Transverse colon (tissue), 4 donors: Measurements from ENCODE around the gene RASGEF1C. TPM values are rescaled to one million over a fixed set of nuclear protein-coding genes. Genes with fewer than 3 reads are reported as not detected.

Experiments used
- DNase-seq: peaks from one replicate; pipeline ENCODE4 v3.0.0-alpha.2; 2019
- H3K27ac ChIP-seq, 4 donors: fragments of 200-600 bp; sonication (generic); 2 replicates each; pipeline ENCODE4 v1.5.1; 2016 to 2018; ENCODE audit warnings: inconsistent platforms in 4 of 4
- H3K27me3 ChIP-seq: fragments of 200-600 bp; sonication (generic); 2 replicates; pipeline ENCODE4 v1.5.1; 2017; ENCODE audit warnings: inconsistent platforms
- H3K36me3 ChIP-seq, 4 donors: fragments of 200-600 bp; sonication (generic); 2 replicates each; pipeline ENCODE4 v1.5.1; 2017 to 2019; ENCODE audit warnings: inconsistent platforms in 4 of 4
- H3K4me1 ChIP-seq, 4 donors: fragments of 200-600 bp; sonication (generic); 2 replicates each; pipeline ENCODE4 v1.5.1; 2017 to 2020; ENCODE audit warnings: inconsistent platforms in 4 of 4
- H3K4me3 ChIP-seq, 4 donors: fragments of 200-600 bp; sonication (generic); 1 replicate in 1 of 4; 2 replicates in 3 of 4; pipeline versions ENCODE4 v1.5.1 to v1.6.1; 2017 to 2019; ENCODE audit warnings: inconsistent platforms in 4 of 4
- H3K9me3 ChIP-seq, 2 donors: fragments of 200-600 bp; sonication (generic); 2 replicates each; pipeline ENCODE4 v1.5.1; 2017 to 2019; ENCODE audit warnings: inconsistent platforms in 2 of 2
- CTCF ChIP-seq, 5 experiments: fragments of 200-600 bp in 3 of 5; fragments of 450-650 bp in 2 of 5; sonication (generic) in 3 of 5; IDR thresholded peaks; 1 replicate in 2 of 5; 2 replicates in 3 of 5; pipeline ENCODE4 v1.5.1; 2016 to 2017; ENCODE audit warnings: antibody characterized with exemption in 5 of 5, inconsistent platforms in 3 of 5, mild to moderate bottlenecking in 2 of 5, moderate library complexity in 1 of 5
- EP300 ChIP-seq: sonication (generic); formaldehyde crosslinking; IDR thresholded peaks from one replicate; pipeline ENCODE4 v1.6.1; 2017; ENCODE audit warnings: antibody characterized with exemption, low read depth
- POLR2A ChIP-seq: fragments of 450-650 bp; IDR thresholded peaks from one replicate; pipeline ENCODE4 v1.6.1; 2016; ENCODE audit warnings: antibody characterized with exemption, mild to moderate bottlenecking, moderate library complexity
- POLR2AphosphoS5 ChIP-seq, 3 donors: sonication (generic); formaldehyde crosslinking; IDR thresholded peaks; one replicate each; pipeline ENCODE4 v1.6.1; 2016; ENCODE audit warnings: antibody characterized with exemption in 3 of 3
- WGBS, 2 donors: methylation state at CpG; one replicate each; pipeline ENCODE4 v1.1.5; 2018; ENCODE audit warnings: low coverage in 1 of 2; 5-methylcytosine and 5-hydroxymethylcytosine counted together
- in situ Hi-C, 4 donors: fragments of 200-750 bp; cut with MboI; loops; one replicate each; pipeline versions ENCODE4 v1.15.0 to v1.15.1; 2017; ENCODE audit warnings: low sequenced_read_pairs in 3 of 4, low pct_ligation_motif_present in 1 of 4, low pct_unique_long_range_greater_than_20kb in 1 of 4
- intact Hi-C: fragments of 100-400 bp; cut with DNase I; formaldehyde crosslinking; loops from one replicate; pipeline ENCODE4 v1.15.1; 2023; ENCODE audit warnings: low total_unique reads
- total RNA-seq, 4 donors: library from RNA; depleted of rRNA; stranded (reverse); fragments of >200 nt; gene quantifications; one replicate each; pipeline ENCODE4 v1.1.0, GENCODE V29; 2016

Gene RASGEF1C
- total RNA-seq, 4 donors from 2014 or later, result 0.14 to 3.0 TPM; not detected in 2

DNA sequence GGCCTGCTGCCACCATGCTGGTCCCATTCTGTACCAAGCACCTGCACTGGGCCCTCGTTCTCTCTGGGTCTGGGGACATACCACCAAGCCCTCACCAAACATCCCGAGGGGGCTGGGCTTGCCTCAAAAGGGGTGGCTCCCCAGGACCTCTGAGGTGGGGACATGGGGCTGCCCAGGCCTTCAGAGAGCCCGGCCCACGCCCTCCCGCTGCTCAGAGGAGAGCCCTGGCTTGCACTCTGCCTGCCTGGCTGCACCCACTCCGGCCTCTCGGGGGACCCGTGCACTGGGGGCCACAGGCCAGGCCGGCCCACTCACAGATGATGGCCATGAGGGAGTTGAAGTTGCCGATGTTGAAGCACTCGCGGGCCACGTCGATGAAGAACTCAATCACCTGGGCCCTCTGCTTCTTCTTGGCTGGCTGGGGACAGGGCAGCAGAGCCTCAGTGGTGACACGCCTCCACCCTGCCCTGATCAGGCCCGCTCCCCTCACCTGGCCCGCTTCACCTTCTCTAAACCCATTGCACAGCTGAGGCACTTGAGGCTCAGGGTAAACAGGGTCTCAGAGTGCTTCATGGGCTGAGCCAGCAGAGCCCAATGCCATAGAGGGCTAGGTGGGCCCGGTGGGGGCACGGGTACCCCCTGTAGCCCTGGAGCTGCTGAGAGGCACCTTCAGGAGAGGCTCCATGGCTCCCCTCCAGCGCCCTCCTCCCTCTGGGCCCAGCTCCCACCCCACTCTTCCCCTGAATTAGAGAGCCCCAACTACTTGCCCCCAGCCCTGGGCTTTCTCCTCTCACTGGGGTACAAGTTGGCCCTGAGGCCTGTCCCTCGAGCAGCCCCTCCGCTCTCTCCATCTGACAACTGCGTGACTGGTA is 89.7 kb downstream of the RASGEF1C start:
- peaks cover 5% of the 10 kb centered on the region for H3K27me3 ChIP-seq
- DNase-seq, result no peak
- no peak overlapping the region for H3K4me3 ChIP-seq
- intact Hi-C loops (no loop called here), in situ Hi-C loops (no loop called here)
- no peaks in the 10 kb centered on the region for H3K4me1 ChIP-seq
- no peaks in the 10 kb centered on the region for H3K36me3 ChIP-seq
- WGBS, 2 donors, result 83% methylated on average over 22 of the region's 23 CpGs; no CpG with 5 or more reads in 1 of the 2 donors
- no peaks in the 10 kb centered on the region for H3K9me3 ChIP-seq
- no peak overlapping the region for H3K27ac ChIP-seq
- no peak for TF ChIP-seq POLR2AphosphoS5 (IDR thresholded peaks at IDR 0.05)
- TF ChIP-seq EP300, result no peak
- no peak for TF ChIP-seq POLR2A
- no peak for TF ChIP-seq CTCF (IDR thresholded peaks at IDR 0.05)

DNA sequence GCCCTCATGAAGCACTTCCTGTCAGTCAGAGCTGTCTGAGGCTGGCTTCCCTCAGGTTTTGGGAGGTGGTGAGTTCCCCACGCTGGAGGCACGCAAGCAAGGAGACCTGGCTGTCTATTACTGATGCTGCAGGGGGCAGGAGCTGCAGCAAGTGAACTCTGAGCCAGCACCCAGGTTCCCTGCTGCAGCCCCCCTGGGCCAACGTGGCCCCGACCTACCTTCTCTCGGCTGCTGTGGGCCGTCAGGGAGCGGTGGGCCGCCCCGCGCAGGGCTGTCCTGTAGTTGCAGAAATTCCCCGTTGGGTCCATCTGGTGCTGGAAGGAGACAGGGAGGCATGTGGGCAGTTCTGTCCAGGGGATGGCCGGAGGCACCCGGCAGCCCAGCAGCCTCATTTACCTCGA is 90.6 kb downstream of the RASGEF1C start:
- Histone ChIP-seq H3K4me1 (no peaks in the 10 kb centered on the region), H3K27ac (no peak overlapping the region), H3K4me3 (no peak overlapping the region), H3K36me3 (no peaks in the 10 kb centered on the region), H3K27me3 (no peaks in the 10 kb centered on the region), H3K9me3 (no peaks in the 10 kb centered on the region)
- DNase-seq, result no peak
- WGBS, 2 donors, result 61 to 92% methylated on average over 3 to 14 of the region's 14 CpGs
- in situ Hi-C loops, result no loop called here
- intact Hi-C loops, result no loop called here
- no peak for TF ChIP-seq POLR2A
- no peak for TF ChIP-seq CTCF (IDR thresholded peaks at IDR 0.05)
- TF ChIP-seq EP300, result no peak
- no peak for TF ChIP-seq POLR2AphosphoS5 (IDR thresholded peaks at IDR 0.05)

DNA sequence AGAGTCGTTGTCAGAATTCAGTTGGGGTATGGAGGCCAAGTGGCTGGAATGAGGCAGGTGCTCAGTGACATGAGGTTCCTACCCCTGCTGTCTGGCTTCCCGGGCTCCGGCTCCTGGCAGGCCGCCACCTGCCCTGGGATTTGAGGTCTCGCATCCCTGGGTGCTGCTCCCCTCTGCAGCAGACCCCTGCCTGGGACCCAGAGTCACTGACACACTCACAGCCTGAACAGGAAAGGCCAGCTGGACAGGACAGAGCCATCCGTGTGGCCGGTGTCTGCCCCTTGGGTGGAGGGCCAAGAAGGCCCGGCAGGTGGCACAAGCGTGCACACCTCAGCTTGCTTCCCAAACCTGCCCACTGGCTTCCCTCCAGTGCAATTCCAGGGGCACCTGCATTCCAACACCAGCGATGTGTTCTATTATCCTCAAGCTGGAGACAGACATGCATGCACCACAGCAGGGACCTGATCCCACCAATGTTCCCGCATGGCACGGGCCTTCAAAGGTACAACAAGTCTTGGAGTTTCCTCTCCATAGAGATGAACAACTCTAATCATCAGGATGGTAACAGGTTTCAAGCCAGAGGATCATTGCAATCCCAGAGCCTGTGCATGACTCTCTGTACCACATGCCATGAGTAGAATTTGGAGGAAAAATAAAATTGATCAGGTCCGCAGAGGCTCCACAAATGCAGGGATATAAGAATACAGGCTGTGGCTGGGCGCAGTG is 91.8 kb downstream of the RASGEF1C start:
- no peaks in the 10 kb centered on the region for H3K27me3 ChIP-seq
- in situ Hi-C loops, result no loop called here
- no peaks in the 10 kb centered on the region for H3K4me1 ChIP-seq
- DNase-seq, result no peak
- H3K27ac ChIP-seq, result no peak overlapping the region
- intact Hi-C loops, result no loop called here
- 53 to 67% methylated on average over 3 to 14 of the region's 14 CpGs for WGBS, 2 donors
- TF ChIP-seq CTCF (IDR thresholded peaks at IDR 0.05), result peak in 4 of 5 experiments; percentile 14 to 33 (median 27)
- no peak for TF ChIP-seq POLR2AphosphoS5 (IDR thresholded peaks at IDR 0.05)
- TF ChIP-seq POLR2A, result no peak
- H3K9me3 ChIP-seq, result no peaks in the 10 kb centered on the region
- no peaks in the 10 kb centered on the region for H3K36me3 ChIP-seq
- H3K4me3 ChIP-seq, result no peak overlapping the region

DNA sequence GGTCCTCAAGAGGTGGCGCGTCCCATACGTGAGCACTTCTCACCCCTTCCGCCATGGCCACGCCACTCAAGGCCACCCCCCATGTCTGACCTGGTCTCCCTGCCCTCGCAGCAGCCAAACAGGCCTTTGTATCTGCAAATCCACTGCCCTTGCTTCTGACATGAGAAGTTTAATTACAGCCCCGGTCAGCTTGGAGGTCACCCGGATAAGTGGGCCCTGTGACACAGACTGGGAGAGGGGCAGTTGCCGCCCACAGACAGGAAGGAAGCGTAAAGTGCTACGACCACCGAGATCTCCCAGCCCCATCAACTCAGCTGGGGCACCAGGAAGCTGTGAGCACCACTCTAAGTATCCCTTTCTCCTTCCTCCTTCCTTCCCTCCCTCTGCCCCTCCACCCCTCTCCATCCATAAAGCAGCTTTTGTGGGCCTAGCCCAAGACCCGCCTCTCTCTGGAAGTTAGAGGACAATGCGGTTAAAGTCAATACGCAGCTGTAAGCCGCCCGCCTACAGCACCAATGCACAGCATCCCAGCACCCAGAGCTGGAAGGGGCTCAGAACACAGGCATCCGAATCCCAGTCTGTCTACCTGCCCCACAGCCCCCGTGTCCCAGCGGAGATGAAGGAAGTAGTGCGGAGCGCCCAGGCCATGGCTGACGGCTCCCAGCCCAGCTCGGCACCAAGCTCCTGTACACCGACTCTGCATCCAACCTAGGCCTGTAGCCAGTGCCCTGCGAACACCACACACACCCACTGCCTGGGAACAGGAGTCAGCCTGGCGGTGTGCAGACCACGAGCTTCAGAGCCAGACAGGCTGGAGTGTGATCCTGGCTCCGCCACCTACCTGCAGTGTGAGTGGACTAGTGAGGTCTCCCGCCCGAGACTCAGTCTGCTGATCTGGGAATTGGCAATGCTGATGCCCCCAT is 92.7 kb downstream of the RASGEF1C start:
- Histone ChIP-seq H3K27me3 (no peaks in the 10 kb centered on the region), H3K9me3 (no peaks in the 10 kb centered on the region), H3K4me1 (no peaks in the 10 kb centered on the region), H3K36me3 (no peaks in the 10 kb centered on the region), H3K4me3 (no peak overlapping the region), H3K27ac (no peak overlapping the region)
- TF ChIP-seq POLR2AphosphoS5 (IDR thresholded peaks at IDR 0.05) (no peak), CTCF (IDR thresholded peaks at IDR 0.05) (no peak), POLR2A (no peak), EP300 (no peak)
- 76% methylated on average over 31 of the region's 31 CpGs; no CpG with 5 or more reads in 1 of the 2 donors for WGBS, 2 donors
- DNase-seq, result no peak
- in situ Hi-C loops, result no loop called here
- intact Hi-C loops, result no loop called here
